ENCODE measurements around the gene SERGEF.

The SERGEF gene

DNA sequence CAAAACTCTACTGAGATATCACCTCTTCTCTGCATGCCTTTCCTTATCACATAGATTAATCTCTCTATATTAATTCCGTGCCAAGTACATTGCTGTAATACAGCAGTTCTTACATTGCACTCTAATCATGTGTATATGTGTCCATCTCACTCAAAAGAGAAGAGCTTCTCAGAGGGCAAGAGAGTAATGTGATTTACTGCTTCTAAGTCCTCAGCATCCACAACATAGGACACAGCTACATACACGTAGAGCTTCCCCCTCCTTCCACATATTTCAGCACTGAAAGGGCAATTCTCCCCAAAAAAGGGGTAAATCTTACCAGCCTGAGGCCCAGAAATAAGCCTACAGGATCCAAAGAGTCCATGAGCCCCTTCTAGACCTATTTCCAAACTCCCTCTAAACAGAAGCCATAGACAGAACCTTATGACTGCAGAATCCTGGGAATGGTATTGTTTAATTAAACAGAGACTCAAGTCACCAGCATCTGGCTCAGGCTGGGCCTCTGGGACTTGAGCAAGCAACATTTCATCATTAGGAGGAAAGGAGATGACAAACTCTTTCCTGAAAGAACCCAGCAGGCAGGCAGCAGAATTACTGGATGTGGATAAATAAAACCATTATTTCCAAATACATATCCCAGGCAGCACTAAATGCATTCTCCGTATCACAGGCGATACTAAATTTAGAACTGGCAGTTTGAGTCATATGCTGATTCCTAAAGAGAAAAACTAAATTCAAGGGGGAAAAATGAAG lies 191.0 kb downstream of the SERGEF start:
- Histone ChIP-seq H3K9me3 (ENCODE audit: control insufficient read depth, insufficient read depth, low read length) (no peaks in the 10 kb centered on the region), H3F3A (ENCODE audit: control insufficient read depth, insufficient read depth) (no peaks in the 10 kb centered on the region), H3K4me2 (ENCODE audit: low read length) (no peak overlapping the region), H3K79me2 (ENCODE audit: control insufficient read depth, low read length) (no peaks in the 10 kb centered on the region), H3K4me3 (ENCODE audit: low read length) (no peak overlapping the region), H4K20me1 (ENCODE audit: control insufficient read depth, insufficient read depth, low read depth, low read length) (peaks cover 3% of the 10 kb centered on the region; the same call in 1 of the 2 replicates), H3K36me3 (ENCODE audit: control insufficient read depth, low read length) (no peaks in the 10 kb centered on the region), H3K27ac (ENCODE audit: low read depth, low read length) (no peak overlapping the region), H3K27me3 (ENCODE audit: control insufficient read depth, low read length) (no peaks in the 10 kb centered on the region), H3K4me1 (ENCODE audit: control insufficient read depth, low read length) (no peaks in the 10 kb centered on the region), H3K9me2 (replicated peaks; ENCODE audit: control insufficient read depth, low read length) (no peaks in the 10 kb centered on the region)
- TF ChIP-seq, protein P1, sequence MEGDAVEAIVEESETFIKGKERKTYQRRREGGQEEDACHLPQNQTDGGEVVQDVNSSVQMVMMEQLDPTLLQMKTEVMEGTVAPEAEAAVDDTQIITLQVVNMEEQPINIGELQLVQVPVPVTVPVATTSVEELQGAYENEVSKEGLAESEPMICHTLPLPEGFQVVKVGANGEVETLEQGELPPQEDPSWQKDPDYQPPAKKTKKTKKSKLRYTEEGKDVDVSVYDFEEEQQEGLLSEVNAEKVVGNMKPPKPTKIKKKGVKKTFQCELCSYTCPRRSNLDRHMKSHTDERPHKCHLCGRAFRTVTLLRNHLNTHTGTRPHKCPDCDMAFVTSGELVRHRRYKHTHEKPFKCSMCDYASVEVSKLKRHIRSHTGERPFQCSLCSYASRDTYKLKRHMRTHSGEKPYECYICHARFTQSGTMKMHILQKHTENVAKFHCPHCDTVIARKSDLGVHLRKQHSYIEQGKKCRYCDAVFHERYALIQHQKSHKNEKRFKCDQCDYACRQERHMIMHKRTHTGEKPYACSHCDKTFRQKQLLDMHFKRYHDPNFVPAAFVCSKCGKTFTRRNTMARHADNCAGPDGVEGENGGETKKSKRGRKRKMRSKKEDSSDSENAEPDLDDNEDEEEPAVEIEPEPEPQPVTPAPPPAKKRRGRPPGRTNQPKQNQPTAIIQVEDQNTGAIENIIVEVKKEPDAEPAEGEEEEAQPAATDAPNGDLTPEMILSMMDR (IDR thresholded peaks at IDR 0.05; ENCODE audit: low read depth, low read length, poor library complexity, severe bottlenecking) = no peak
- no peak for TF ChIP-seq EZH2phosphoT487 (IDR thresholded peaks at IDR 0.05; ENCODE audit: borderline replicate concordance, low read length)

DNA sequence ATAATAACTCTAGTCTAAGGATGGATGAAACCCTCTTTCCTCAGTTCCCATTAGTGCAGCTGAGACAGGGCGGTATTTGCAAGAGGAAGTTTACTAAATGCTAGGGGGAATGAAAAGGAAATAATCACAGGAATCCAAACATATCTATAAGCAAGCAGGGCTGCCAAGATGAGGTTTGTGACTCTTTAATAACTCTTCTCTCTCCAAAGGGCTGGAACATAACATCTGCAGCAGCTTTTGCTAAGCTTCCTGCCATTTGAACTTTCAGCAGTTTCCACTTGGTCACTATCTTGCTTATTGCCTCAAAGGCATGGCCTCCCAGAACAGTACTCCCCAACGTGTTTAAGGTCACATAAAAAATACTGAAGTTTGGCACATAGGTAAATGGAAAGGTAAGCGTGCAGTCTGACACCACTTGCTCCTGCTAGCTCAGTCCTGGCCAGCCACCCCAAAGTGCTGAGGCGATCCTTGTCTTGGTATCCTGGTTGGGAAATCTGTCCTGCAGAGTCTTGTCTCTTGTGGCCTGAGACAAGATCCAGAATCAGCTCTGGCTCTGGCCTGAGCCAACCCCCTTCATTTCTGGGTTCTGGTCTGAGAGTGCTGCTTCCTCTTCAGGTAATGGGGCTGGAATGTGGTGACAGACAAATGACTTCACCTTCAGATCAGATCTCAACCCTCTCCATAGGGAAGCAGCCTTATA lies 196.5 kb downstream of the SERGEF start:
- H3F3A ChIP-seq (ENCODE audit: control insufficient read depth, insufficient read depth) = no peaks in the 10 kb centered on the region
- H3K27ac ChIP-seq (ENCODE audit: low read depth, low read length) = no peak overlapping the region
- no peaks in the 10 kb centered on the region for H3K4me1 ChIP-seq (ENCODE audit: control insufficient read depth, low read length)
- no peaks in the 10 kb centered on the region for H3K27me3 ChIP-seq (ENCODE audit: control insufficient read depth, low read length)
- H3K4me2 ChIP-seq (ENCODE audit: low read length) = no peak overlapping the region
- H3K4me3 ChIP-seq (ENCODE audit: low read length) = no peak overlapping the region
- H3K9me2 ChIP-seq (replicated peaks; ENCODE audit: control insufficient read depth, low read length) = no peaks in the 10 kb centered on the region
- H3K79me2 ChIP-seq (ENCODE audit: control insufficient read depth, low read length) = no peaks in the 10 kb centered on the region
- no peaks in the 10 kb centered on the region for H4K20me1 ChIP-seq (ENCODE audit: control insufficient read depth, insufficient read depth, low read depth, low read length)
- no peaks in the 10 kb centered on the region for H3K9me3 ChIP-seq (ENCODE audit: control insufficient read depth, insufficient read depth, low read length)
- TF ChIP-seq, protein P1 (IDR thresholded peaks at IDR 0.05; ENCODE audit: low read depth, low read length, poor library complexity, severe bottlenecking) = no peak
- TF ChIP-seq EZH2phosphoT487 (IDR thresholded peaks at IDR 0.05; ENCODE audit: borderline replicate concordance, low read length) = no peak
- no peaks in the 10 kb centered on the region for H3K36me3 ChIP-seq (ENCODE audit: control insufficient read depth, low read length)

DNA sequence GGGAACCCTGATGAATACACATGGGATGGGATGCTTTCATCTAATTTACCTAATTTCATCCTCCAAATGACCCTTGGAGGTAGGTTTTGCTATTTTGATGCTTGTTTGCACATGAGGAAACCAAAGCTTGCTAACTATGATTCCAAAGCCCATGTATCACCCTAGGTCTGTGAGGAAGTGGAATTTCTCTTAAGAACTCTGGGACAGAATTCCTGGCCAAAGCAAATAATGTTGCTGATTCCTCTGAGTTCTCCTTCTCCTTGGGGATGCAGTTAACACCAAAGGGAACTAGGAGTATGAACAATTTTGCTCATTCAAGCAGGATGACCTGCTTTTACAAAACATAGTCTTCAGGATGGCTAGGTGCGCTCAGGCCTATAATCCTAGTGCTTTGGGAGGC lies 198.3 kb downstream of the SERGEF start:
- no peaks in the 10 kb centered on the region for H3F3A ChIP-seq (ENCODE audit: control insufficient read depth, insufficient read depth)
- no peaks in the 10 kb centered on the region for H3K9me3 ChIP-seq (ENCODE audit: control insufficient read depth, insufficient read depth, low read length)
- H3K9me2 ChIP-seq (replicated peaks; ENCODE audit: control insufficient read depth, low read length) = no peaks in the 10 kb centered on the region
- no peaks in the 10 kb centered on the region for H4K20me1 ChIP-seq (ENCODE audit: control insufficient read depth, insufficient read depth, low read depth, low read length)
- no peak overlapping the region for H3K4me2 ChIP-seq (ENCODE audit: low read length)
- no peaks in the 10 kb centered on the region for H3K27me3 ChIP-seq (ENCODE audit: control insufficient read depth, low read length)
- no peak for TF ChIP-seq EZH2phosphoT487 (IDR thresholded peaks at IDR 0.05; ENCODE audit: borderline replicate concordance, low read length)
- TF ChIP-seq, protein P1 (IDR thresholded peaks at IDR 0.05; ENCODE audit: low read depth, low read length, poor library complexity, severe bottlenecking) = no peak
- H3K4me1 ChIP-seq (ENCODE audit: control insufficient read depth, low read length) = no peaks in the 10 kb centered on the region
- H3K27ac ChIP-seq (ENCODE audit: low read depth, low read length) = no peak overlapping the region
- no peaks in the 10 kb centered on the region for H3K36me3 ChIP-seq (ENCODE audit: control insufficient read depth, low read length)
- no peaks in the 10 kb centered on the region for H3K79me2 ChIP-seq (ENCODE audit: control insufficient read depth, low read length)
- no peak overlapping the region for H3K4me3 ChIP-seq (ENCODE audit: low read length)
